GM08714 (cell line): ENCODE measurements around the gene SLAIN1.
"Not testable (repeated sequence)": the region's sequence is repeated elsewhere in the genome, so short reads cannot be mapped to it uniquely, and the experiment has no call there.

Experiments
- H3K4me3 ChIP-seq: fragments of 200-500 bp; sonication (Bioruptor generic); 2 replicates; pipeline ENCODE4 v1.5.1; 2014; ENCODE audit warnings: mild to moderate bottlenecking, low read length, inconsistent platforms
- ZNF274 ChIP-seq: IDR thresholded peaks from 2 replicates; pipeline ENCODE4 v1.6.1; 2012; ENCODE audit warnings: mild to moderate bottlenecking, low read depth, low read length

Gene SLAIN1

DNA sequence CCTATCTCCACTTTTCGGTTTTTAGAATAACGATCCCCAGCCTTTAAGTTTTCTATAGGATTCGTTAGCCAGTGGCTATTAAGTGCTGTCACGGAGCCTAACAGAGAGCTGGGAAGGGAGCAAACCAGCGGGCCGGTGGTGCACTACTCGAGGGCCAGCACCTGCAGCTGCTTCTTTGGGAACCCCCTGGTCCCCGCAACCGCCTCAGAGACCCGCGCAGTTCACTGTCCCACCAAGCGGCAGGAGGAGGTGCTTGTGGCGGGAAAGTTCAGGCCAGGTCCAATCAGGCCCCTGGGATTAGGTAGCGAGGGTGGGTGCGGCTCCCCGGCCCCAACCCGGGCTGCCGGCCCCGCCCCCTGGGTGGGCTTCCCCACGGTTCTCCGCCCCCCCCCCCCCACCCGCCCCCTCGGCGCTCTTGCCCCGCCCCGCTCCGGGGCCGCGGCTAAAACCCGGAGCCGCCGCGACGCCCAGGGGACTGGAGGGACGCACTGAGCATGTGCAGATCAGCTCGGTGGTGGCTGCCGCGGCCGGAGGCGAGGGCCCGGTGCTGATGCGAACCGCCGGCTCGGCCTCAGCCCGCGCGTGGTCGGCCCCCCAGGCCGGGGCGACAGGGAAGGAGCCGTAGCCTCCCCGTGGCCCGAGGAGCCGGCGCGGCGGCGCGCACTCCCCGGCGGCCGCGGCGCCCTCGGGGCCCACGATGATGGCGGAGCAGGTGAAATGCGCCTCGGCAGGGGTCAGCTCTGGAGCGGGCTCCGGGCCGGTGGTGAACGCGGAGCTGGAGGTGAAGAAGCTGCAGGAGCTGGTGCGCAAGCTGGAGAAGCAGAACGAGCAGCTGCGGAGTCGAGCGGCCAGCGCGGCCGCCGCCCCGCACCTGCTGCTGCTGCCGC lies at the start of gene SLAIN1:
Gene SLAIN1 (plus strand): TSS at position 471 of the 887 bp plus-strand sequence. CDS start 227 bp downstream, at position 698.
- TF ChIP-seq ZNF274, result no peak
- peak within 1 kb of the TSS; percentile 92 for H3K4me3 ChIP-seq

DNA sequence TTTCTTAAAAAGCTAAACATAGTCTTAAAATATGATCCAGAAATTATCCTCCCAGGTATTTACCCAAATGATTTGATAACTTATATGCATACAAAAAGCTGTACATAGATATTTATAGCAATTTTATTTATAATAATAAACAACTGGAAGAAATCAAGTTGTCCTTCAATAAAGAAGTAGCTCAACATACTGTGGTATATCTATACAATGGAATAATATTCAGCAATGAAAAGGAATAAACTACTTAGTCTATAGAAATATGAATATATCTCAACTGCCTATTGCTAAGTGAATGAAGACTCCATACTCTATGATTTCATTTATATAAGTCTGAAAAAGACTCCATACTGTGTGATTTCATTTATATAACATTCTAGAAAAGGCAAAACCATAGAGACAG lies 47.1 kb upstream of the SLAIN1 start:
- no peak for TF ChIP-seq ZNF274

DNA sequence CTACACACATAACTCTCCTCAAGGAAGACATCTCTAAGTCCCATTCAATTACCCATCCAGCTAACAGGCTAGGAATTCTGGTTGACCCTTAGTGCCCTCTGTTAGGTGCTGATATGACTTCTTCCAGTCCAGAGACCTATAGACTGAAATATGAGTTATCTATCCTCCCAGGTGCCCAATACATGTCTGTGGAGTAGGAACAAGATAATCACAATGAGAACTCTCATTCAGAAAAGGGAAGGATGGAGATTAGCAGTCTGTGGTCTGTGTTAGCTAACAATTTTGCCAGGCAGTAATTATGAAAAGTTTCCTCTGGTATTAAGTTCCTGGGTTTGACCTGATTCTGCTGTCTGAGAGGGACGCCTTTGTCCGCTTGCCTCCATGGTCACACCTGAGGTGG lies 44.2 kb upstream of the SLAIN1 start:
- no peak for TF ChIP-seq ZNF274
- H3K4me3 ChIP-seq, result no peak overlapping the region

More for the DNA sequence above, 47.1 kb upstream of the SLAIN1 start:
- H3K4me3 ChIP-seq, result no peak overlapping the region

DNA sequence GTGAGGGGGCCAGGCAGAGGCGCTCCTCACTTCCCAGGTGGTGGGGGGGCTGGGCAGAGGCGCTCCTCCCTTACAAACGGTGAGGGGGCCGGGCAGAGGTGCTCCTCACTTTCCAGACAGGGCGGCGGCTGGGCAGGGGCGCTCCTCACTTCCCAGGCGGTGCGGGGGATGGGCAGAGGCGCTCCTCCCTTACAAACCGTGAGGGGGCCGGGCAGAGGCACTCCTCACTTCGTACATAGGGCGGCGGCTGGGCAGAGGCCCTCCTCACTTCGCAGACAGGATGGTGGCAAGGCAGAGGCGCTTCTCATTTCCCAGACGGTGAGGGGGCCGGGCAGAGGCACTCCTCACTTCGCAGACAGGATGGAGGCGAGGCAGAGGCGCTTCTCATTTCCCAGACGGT lies 37.5 kb upstream of the SLAIN1 start:
- H3K4me3 ChIP-seq, result not testable (repeated sequence)

DNA sequence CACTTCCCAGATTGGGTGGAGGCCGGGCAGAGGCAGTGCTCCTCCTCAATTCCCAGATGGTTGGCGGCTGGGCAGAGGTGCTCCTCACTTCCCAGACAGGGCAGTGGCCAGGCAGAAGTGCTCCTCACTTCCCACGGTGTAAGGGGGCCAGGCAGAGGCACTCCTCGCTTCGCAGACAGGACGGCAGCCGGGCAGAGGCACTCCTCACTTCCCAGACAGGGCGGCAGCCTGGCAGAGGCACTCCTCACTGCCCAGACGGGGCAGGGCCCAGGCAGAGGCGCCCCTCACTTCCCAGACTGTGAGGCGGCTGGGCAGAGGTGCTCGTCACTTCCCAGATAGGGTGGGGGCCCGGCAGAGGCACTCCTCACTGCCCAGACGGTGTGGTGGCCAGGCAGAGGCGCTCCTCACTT lies 36.6 kb upstream of the SLAIN1 start:
- H3K4me3 ChIP-seq, result no peak overlapping the region
- TF ChIP-seq ZNF274, result no peak

DNA sequence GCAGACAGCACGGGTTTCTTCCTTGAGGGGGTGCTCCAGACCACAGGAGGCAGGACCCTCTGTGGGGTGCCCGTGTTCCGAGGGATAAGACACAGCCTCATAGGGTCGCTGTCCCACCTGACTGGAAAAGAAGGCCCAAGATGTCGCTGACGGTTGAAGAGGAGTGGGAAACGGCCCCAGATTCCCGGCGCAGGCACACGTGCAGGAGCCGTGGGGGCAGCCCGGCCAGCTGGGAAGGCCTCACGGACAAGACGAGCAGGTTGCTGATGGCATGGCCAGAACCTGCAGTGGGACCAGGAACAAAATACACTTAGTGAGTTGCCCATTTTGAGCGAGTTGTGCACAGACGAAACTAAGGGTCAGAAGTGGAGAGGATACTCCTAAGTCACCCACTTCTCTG lies 35.2 kb upstream of the SLAIN1 start:
- not testable (repeated sequence) for H3K4me3 ChIP-seq

DNA sequence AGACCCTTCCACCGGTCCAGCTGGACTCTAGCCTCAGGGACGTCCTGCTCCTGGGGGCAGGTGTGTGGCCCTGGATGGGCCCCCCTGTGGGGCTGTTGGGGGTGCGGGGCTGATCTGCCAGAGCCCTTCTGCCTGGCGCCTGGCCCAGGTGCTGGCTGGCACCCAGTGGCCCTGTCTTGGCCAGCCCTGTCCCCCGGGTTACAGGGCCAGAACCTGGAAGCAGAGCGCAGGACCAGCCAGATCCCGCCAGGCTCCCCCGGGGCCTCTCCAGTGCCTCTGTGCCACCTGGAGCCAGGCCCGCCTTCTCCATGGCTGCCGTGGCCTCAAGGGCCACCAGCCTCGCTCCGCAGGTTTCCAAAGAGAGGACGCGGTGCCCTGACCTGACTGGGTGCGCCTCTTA lies 34.7 kb upstream of the SLAIN1 start:
- H3K4me3 ChIP-seq, result not testable (repeated sequence)

DNA sequence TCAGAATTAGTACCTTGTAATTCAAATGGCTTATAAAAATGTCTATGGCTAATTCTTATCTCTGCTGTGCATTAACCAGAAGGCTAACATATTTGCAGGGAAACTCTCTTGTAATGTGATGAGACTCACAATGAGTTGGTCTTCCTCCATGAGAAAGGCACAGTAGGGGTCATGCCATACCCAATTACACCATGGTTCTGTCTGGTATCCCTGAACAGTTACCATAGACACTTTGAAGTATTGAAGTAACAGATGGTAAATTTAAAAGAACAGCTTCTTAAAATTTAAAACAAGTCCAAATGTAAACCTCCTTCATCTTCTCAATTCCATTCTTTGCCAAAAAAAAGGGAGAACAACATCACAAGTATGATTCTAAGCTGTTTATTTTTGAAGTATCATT lies 22.6 kb upstream of the SLAIN1 start:
- TF ChIP-seq ZNF274, result no peak
- H3K4me3 ChIP-seq, result no peak overlapping the region

DNA sequence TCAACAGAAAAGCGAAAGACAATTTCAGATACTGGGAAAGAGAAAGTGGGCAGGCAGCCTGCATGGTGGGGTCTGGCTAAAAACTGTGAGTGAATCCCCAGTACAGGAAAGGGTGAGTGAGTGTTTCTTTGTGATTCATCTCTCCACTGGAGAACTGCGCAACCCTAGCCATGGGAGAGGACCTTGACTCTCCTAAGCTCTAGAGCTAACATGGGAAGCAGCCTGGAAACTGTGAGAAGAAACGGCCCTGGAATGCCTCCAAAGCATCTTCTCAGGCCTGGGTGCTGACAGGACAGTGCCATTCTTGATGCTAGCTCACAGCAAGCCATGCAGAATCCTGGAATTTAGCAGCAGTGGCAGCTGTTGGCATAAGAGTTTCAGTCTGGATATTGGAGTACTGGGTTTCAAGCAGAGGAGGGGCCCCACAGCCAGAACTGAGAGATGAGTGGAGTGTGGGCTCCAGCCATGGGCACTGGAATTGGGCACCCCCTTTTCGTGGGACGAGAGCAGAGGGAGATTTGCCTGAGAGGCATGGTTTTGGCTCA lies 18.7 kb upstream of the SLAIN1 start:
- TF ChIP-seq ZNF274, result no peak
- H3K4me3 ChIP-seq, result no peak overlapping the region

DNA sequence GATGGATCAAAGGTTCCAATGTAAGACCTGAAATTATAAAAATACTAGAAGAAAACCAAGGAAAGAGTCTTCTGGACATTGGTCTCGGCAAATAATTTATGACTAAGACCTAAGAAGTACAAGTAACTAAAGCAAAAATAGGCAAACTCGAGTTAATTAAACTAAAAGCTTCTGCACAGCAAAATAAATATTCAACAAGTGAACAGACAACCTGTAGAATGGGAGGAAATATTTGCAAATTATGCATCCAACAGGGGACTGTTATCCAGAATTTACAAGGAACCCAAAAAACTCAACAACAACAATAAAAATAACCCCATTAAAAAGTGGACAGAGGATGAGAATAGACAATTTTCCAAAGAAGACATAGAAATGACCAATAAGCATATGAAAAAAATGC lies 9.7 kb upstream of the SLAIN1 start:
- TF ChIP-seq ZNF274, result no peak
- no peak overlapping the region for H3K4me3 ChIP-seq

DNA sequence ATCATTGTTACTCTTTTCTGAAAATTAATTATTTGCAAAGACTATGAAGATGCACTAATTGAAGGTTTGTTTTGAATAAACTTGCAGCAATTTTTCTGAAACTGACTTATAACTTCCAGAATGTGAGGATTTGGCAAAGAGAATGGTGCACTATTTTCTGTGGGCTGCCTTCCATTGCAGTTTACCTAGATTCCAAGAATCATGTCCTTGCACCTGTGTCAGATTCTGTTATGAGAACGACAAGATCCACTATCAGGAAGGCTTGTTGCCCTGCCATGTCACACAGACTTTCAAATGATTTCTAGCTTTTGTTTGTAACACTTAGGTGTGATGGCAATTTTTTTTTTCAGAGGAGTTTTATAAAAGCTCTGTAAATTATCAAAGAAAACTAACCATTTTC lies 5.6 kb upstream of the SLAIN1 start:
- H3K4me3 ChIP-seq, result no peak overlapping the region
- TF ChIP-seq ZNF274, result no peak

DNA sequence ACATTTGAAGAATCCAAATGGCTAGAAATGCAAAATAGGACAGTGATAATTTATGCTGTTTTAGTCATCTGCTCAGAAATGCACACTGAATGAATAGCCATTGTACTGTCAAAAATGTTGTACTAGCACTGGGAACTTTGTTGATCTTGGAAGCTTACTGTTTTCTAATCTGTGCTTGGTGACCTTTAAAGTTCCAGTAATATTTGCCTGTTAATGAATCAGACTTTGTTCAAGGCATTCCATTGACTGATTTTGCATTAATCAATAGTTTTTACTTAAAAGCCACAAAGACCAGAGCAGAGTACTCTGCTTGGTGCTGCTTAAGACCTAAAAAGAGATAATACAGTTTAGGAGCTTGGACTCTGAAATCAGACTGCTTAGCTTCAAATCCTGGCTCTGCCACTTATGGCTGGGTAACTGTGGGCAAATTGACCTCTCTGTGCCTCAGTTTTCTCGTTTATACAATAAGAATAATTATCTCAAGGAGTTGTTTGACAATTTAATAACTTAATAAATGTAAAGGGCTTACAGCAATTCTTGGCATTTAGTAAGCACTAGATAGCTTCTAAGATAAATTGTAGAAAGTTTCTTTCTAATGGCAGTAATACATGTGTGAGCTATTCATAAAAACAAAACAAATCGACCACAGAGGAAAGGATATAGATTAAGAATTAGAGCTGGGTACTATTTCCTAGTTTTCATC lies 4.6 kb upstream of the SLAIN1 start:
- TF ChIP-seq ZNF274, result no peak
- H3K4me3 ChIP-seq, result no peak overlapping the region

DNA sequence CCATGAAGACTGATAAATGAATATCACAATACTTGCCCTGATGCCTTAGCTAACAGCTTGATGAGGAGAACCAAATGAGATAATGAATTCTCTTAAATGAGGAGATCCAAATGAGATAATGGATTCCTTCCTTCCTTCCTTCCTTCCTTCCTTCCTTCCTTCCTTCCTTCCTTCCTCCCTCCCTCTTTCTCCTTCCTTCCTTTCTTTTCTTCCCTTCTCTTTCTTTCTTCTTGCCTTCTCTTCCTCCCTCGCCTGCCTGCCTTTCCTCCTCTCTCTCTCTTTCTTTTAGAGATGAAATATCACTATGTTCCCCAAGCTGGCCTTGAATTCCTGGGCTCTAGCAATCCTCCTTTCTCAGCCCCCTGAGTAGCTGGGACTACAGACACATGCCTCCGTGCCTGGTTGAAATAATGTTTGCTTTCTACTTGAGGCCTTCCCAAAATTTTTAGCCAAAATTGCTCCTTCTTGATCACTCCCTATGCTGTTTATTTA lies 4.0 kb upstream of the SLAIN1 start:
- H3K4me3 ChIP-seq, result no peak overlapping the region
- no peak for TF ChIP-seq ZNF274

DNA sequence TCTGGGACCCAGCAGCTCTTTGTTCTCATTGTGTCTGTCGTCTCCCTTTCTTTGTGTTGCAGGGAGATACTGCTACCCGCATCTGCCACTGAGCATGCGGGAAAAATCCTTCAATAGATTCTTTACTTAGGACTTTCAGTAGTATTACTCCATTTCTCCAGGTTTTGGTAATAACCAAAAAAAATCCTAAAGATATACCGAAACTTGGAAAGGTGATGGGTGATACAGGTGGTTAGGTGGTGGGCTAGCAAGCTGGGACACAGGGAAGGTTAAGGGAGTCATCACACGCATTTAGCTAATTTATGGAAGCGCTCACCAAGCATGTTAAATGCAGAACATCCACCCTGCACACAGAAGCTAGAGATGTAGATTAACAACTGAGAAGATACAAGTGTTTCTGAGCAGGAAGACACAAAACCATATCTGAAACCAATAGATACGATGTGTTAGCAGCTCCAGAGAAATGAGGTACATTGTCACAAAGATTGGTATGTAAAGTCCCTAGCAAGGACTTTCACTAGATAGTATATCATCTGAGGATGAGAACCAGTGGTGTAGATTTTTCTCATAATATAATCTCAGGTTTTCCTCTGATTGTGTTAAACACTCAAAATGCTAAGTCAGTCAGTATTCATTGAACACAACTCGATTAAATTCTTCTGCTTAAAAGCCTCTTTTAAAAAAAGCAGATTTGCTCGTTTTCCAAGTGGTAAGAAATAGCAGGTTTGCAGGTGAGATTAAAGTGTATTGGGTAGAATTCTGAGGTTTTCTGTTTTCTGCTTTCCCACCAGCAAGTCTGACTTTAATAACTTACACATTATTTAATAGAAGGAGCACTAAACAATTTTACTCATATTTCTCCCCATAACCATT lies 1.2 kb upstream of the SLAIN1 start:
- TF ChIP-seq ZNF274, result no peak
- peak overlapping the region; percentile 46 for H3K4me3 ChIP-seq

DNA sequence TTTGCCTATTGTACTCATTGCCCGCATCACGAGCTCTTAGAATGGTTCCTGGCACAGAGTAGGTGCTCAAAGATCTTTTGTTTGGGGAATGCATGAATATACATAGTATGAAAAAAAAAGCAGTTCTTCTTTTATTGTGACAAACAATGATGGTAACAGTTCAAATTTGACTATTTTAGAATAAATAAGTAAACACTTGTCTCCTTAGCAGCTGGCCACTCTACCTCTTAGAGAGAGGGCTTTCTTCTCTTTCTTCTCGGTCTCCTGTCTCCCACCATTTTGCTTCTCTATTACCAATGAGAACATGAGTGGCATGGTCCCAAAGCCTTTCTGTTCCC lies 639 bp upstream of the SLAIN1 start:
- H3K4me3 ChIP-seq, result peak overlapping the region; percentile 67

More for the DNA sequence above, 639 bp upstream of the SLAIN1 start:
- TF ChIP-seq ZNF274, result no peak
